Tibial nerve (tissue), 4 donors: ENCODE results near the gene DCTPP1.

Source experiments
- CTCF ChIP-seq, 5 experiments: fragments of 200-600 bp in 3 of 5; fragments of 450-650 bp in 2 of 5; sonication (generic) in 3 of 5; IDR thresholded peaks; one replicate each; pipeline ENCODE4 v1.5.1; 2016 to 2019; ENCODE audit warnings: antibody characterized with exemption in 5 of 5, mild to moderate bottlenecking in 3 of 5, moderate library complexity in 2 of 5
- EP300 ChIP-seq, 2 donors: sonication (generic); formaldehyde crosslinking; IDR thresholded peaks; one replicate each; pipeline ENCODE4 v1.6.1; 2017; ENCODE audit warnings: antibody characterized with exemption in 2 of 2, mild to moderate bottlenecking in 1 of 2
- POLR2A ChIP-seq, 2 donors: fragments of 450-650 bp; IDR thresholded peaks; one replicate each; pipeline ENCODE4 v1.6.1; 2017; ENCODE audit warnings: antibody characterized with exemption in 2 of 2, mild to moderate bottlenecking in 2 of 2, moderate library complexity in 2 of 2

GRCh38 chr16:30456302-30456701 lies 26.5 kb upstream of the DCTPP1 start:
- TF ChIP-seq CTCF (IDR thresholded peaks at IDR 0.05): no peak
- no peak for TF ChIP-seq EP300 (IDR thresholded peaks at IDR 0.05)
- no peak for TF ChIP-seq POLR2A (IDR thresholded peaks at IDR 0.05)
